ENCODE data around the gene PLXNA1. TPM values are rescaled to one million over a fixed set of nuclear protein-coding genes. Genes with fewer than 3 reads are reported as not detected.

Gene PLXNA1
- total and polyA plus RNA-seq, 10 of the 15 experiments (the other 5 are each of a cell fraction or from before 2014, with no cell fraction given): 0.03 to 16.4 (median 2.5) TPM

GRCh38 chr3:127016043-127016343 is 33.1 kb downstream of the PLXNA1 start:
- Histone ChIP-seq H3K36me3 (ENCODE audit: control insufficient read depth in 2 of 2, insufficient read depth in 2 of 2, low read length in 1 of 2) (peaks cover 0 to 14% of the 10 kb centered on the region in 2 experiments; a peak in 2 of 4 replicates), H3K27ac (ENCODE audit: control insufficient read depth, insufficient read depth) (no peak overlapping the region), H3K9me3 (replicated peaks; ENCODE audit: control insufficient read depth, insufficient read depth, low read length) (no peaks in the 10 kb centered on the region), H3K79me2 (ENCODE audit: control insufficient read depth, insufficient read depth, low read length) (no peaks in the 10 kb centered on the region), H2AFZ (ENCODE audit: control insufficient read depth, low read depth, low read length) (no peak overlapping the region), H3K4me3 (no peak overlapping the region), H4K20me1 (ENCODE audit: control insufficient read depth, insufficient read depth) (no peaks in the 10 kb centered on the region), H3K4me2 (ENCODE audit: control insufficient read depth, insufficient read depth) (no peak overlapping the region), H3K9ac (ENCODE audit: control insufficient read depth, insufficient read depth, low read length) (no peak overlapping the region; the same call in 1 of the 2 replicates), H3K4me1 (ENCODE audit: control insufficient read depth, insufficient read depth, low read length) (peaks cover 16% of the 10 kb centered on the region), H3K27me3 (replicated peaks in 1 of 2; ENCODE audit: control insufficient read depth in 2 of 2, insufficient read depth in 2 of 2, low read length in 1 of 2) (no peaks in the 10 kb centered on the region)
- no TSS peak for BruUV-seq (replicated peaks)
- in situ Hi-C loops (cut with MboI): no loop called here
- ChIA-PET RAD21 (ENCODE audit: unreplicated experiment) (no interaction called here), CTCF (interaction anchor here (1.0 kb wide), 1 partner anchor 33 kb away, joined by 4 read pairs; the partner anchor contains the start of gene PLXNA1), POLR2A (no interaction called here), SMC1A (ENCODE audit: uncharacterized antibody, unreplicated experiment) (no interaction called here)
- peak; percentile 5 for ATAC-seq
- TF ChIP-seq CTCF (IDR thresholded peaks at IDR 0.05 in 2 of 3, conservative IDR thresholded peaks at IDR 0.05 in 1 of 3; ENCODE audit: control insufficient read depth in 2 of 3, extremely low read depth in 1 of 3, insufficient read depth in 1 of 3, low read depth in 3 of 3, low read length in 3 of 3) (no peak), DPF2 (IDR thresholded peaks at IDR 0.05) (no peak), BACH1 (IDR thresholded peaks at IDR 0.05; ENCODE audit: borderline replicate concordance) (no peak), ASH2L (IDR thresholded peaks at IDR 0.05; ENCODE audit: borderline replicate concordance, low read depth) (no peak)
- intact Hi-C loops (cut with micrococcal nuclease; ENCODE audit: unreplicated experiment): no loop called here
- no peak for FAIRE-seq
- DNase-seq (ENCODE audit: low read depth, low spot score): no peak
- WGBS (ENCODE audit: insufficient coverage, insufficient replicate concordance, low lambda C conversion rate, missing lambda C conversion rate): 4% methylated on average over 10 of the region's 10 CpGs

- POLR2A ChIA-PET: no interaction called here
- no TSS peak for BruUV-seq (replicated peaks)
- Histone ChIP-seq H3K4me2 (ENCODE audit: control insufficient read depth, insufficient read depth) (no peak overlapping the region), H3K4me3 (no peak overlapping the region), H3K27ac (ENCODE audit: control insufficient read depth, insufficient read depth) (no peak overlapping the region), H3K36me3 (ENCODE audit: control insufficient read depth in 2 of 2, insufficient read depth in 2 of 2, low read length in 1 of 2) (peaks cover 0 to 14% of the 10 kb centered on the region in 2 experiments; a peak in 2 of 4 replicates), H3K9me3 (replicated peaks; ENCODE audit: control insufficient read depth, insufficient read depth, low read length) (no peaks in the 10 kb centered on the region), H2AFZ (ENCODE audit: control insufficient read depth, low read depth, low read length) (no peak overlapping the region), H4K20me1 (ENCODE audit: control insufficient read depth, insufficient read depth) (no peaks in the 10 kb centered on the region), H3K9ac (ENCODE audit: control insufficient read depth, insufficient read depth, low read length) (no peak overlapping the region), H3K79me2 (ENCODE audit: control insufficient read depth, insufficient read depth, low read length) (no peaks in the 10 kb centered on the region), H3K27me3 (replicated peaks in 1 of 2; ENCODE audit: control insufficient read depth in 2 of 2, insufficient read depth in 2 of 2, low read length in 1 of 2) (no peaks in the 10 kb centered on the region), H3K4me1 (ENCODE audit: control insufficient read depth, insufficient read depth, low read length) (peaks cover 16% of the 10 kb centered on the region)
- 85% methylated on average over 14 of the region's 15 CpGs for WGBS (ENCODE audit: insufficient coverage, insufficient replicate concordance, low lambda C conversion rate, missing lambda C conversion rate)
- RAD21 ChIA-PET (ENCODE audit: unreplicated experiment): no interaction called here
- FAIRE-seq (no peak), DNase-seq (ENCODE audit: low read depth, low spot score) (no peak), ATAC-seq (no peak)
- CTCF ChIA-PET: interaction anchor here (1.0 kb wide), 1 partner anchor 34 kb away, joined by 4 read pairs; the partner anchor contains the start of gene PLXNA1
- intact Hi-C loops (cut with micrococcal nuclease; ENCODE audit: unreplicated experiment) (no loop called here), in situ Hi-C loops (cut with MboI) (no loop called here)
- SMC1A ChIA-PET (ENCODE audit: uncharacterized antibody, unreplicated experiment): interaction anchor here (0.7 kb wide), 1 partner anchor 200 kb away, joined by 3 read pairs; no protein-coding TSS in a partner anchor
- TF ChIP-seq MYB (IDR thresholded peaks at IDR 0.05; ENCODE audit: borderline replicate concordance, low read depth, low read length) (no peak), CTCF (IDR thresholded peaks at IDR 0.05 in 2 of 3, conservative IDR thresholded peaks at IDR 0.05 in 1 of 3; ENCODE audit: control insufficient read depth in 2 of 3, extremely low read depth in 1 of 3, insufficient read depth in 1 of 3, low read depth in 3 of 3, low read length in 3 of 3) (no peak), BRCA1 (IDR thresholded peaks at IDR 0.05; ENCODE audit: low read depth, low read length) (no peak)
- TF ChIP-seq, protein P1, sequence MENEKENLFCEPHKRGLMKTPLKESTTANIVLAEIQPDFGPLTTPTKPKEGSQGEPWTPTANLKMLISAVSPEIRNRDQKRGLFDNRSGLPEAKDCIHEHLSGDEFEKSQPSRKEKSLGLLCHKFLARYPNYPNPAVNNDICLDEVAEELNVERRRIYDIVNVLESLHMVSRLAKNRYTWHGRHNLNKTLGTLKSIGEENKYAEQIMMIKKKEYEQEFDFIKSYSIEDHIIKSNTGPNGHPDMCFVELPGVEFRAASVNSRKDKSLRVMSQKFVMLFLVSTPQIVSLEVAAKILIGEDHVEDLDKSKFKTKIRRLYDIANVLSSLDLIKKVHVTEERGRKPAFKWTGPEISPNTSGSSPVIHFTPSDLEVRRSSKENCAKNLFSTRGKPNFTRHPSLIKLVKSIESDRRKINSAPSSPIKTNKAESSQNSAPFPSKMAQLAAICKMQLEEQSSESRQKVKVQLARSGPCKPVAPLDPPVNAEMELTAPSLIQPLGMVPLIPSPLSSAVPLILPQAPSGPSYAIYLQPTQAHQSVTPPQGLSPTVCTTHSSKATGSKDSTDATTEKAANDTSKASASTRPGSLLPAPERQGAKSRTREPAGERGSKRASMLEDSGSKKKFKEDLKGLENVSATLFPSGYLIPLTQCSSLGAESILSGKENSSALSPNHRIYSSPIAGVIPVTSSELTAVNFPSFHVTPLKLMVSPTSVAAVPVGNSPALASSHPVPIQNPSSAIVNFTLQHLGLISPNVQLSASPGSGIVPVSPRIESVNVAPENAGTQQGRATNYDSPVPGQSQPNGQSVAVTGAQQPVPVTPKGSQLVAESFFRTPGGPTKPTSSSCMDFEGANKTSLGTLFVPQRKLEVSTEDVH (IDR thresholded peaks at IDR 0.05; ENCODE audit: low read depth, partially characterized antibody): no peak
These were observed 33.5 kb downstream of the PLXNA1 start for GRCh38 chr3:127016461-127016860.
